GM19397 (cell line): ENCODE measurements around the gene CTPS1.

ENCODE experiments used
- ATAC-seq: cut with Tn5 transposase; IDR thresholded peaks from one replicate; pipeline ENCODE4 v1.9.1; 2021; ENCODE audit warnings: mild to moderate bottlenecking, moderate library complexity; ENCODE audit not compliant: unreplicated experiment

The CTPS1 gene

GRCh38 chr1:40966417-40966816 is 13.1 kb upstream of the CTPS1 start:
- no peak for ATAC-seq

GRCh38 chr1:40969445-40969844 is 10.1 kb upstream of the CTPS1 start:
- no peak for ATAC-seq

- ATAC-seq = no peak
These were observed 7.5 kb upstream of the CTPS1 start for GRCh38 chr1:40971966-40972365.

GRCh38 chr1:40973912-40974311 is 5.6 kb upstream of the CTPS1 start:
- ATAC-seq = no peak

GRCh38 chr1:40974945-40975344 is 4.6 kb upstream of the CTPS1 start:
- no peak for ATAC-seq

GRCh38 chr1:40976952-40977690 is 2.4 kb upstream of the CTPS1 start:
- ATAC-seq = no peak

- no peak for ATAC-seq
These were observed 1.8 kb upstream of the CTPS1 start for GRCh38 chr1:40977716-40978115.

- no peak for ATAC-seq
These were observed 633 bp upstream of the CTPS1 start for GRCh38 chr1:40978886-40979240.

GRCh38 chr1:40980068-40980452 is 564 bp downstream of the CTPS1 start:
- ATAC-seq = peak; percentile 30

- ATAC-seq = peak; percentile 8
These were observed 1.1 kb downstream of the CTPS1 start for GRCh38 chr1:40980453-40981121.

- no peak for ATAC-seq
These were observed 2.4 kb downstream of the CTPS1 start for GRCh38 chr1:40981691-40982448.

GRCh38 chr1:40982721-40983120 is 3.2 kb downstream of the CTPS1 start:
- ATAC-seq = no peak

GRCh38 chr1:40983286-40983685 is 3.8 kb downstream of the CTPS1 start:
- ATAC-seq = no peak

GRCh38 chr1:40984066-40984465 is 4.6 kb downstream of the CTPS1 start:
- ATAC-seq = no peak

- ATAC-seq = no peak
These were observed 5.0 kb downstream of the CTPS1 start for GRCh38 chr1:40984531-40984930.

- ATAC-seq = no peak
These were observed 5.7 kb downstream of the CTPS1 start for GRCh38 chr1:40985161-40985560.

GRCh38 chr1:40985875-40986274 is 6.4 kb downstream of the CTPS1 start:
- ATAC-seq = no peak

GRCh38 chr1:40986328-40986783 is 6.9 kb downstream of the CTPS1 start:
- ATAC-seq = no peak

GRCh38 chr1:40986956-40987355 is 7.5 kb downstream of the CTPS1 start:
- no peak for ATAC-seq

GRCh38 chr1:40987439-40988276 is 8.2 kb downstream of the CTPS1 start:
- no peak for ATAC-seq

- no peak for ATAC-seq
These were observed 8.8 kb downstream of the CTPS1 start for GRCh38 chr1:40988280-40988679.
